ENCODE data around the gene MCRS1.

MCRS1 gene

GRCh38 chr12:49559011-49559675 is 8.8 kb downstream of the MCRS1 start:
- TF ChIP-seq EZH2phosphoT487 (IDR thresholded peaks at IDR 0.05; ENCODE audit: borderline replicate concordance, low read length) (no peak), CTCF (IDR thresholded peaks at IDR 0.05; ENCODE audit: low read depth, low read length, poor library complexity, severe bottlenecking) (no peak)
- peaks cover 57% of the 10 kb centered on the region for H3K36me3 ChIP-seq (ENCODE audit: control insufficient read depth, low read length)
- no peak overlapping the region for H3K4me2 ChIP-seq (ENCODE audit: low read length)
- no peaks in the 10 kb centered on the region for H3K9me2 ChIP-seq (replicated peaks; ENCODE audit: control insufficient read depth, low read length)
- H3K79me2 ChIP-seq (ENCODE audit: control insufficient read depth, low read length), result no peaks in the 10 kb centered on the region
- H3K27ac ChIP-seq (ENCODE audit: low read depth, low read length), result no peak overlapping the region
- H3K4me3 ChIP-seq (ENCODE audit: low read length), result no peak overlapping the region
- H4K20me1 ChIP-seq (ENCODE audit: control insufficient read depth, insufficient read depth, low read depth, low read length), result no peaks in the 10 kb centered on the region
- H3K27me3 ChIP-seq (ENCODE audit: control insufficient read depth, low read length), result no peaks in the 10 kb centered on the region
- no peaks in the 10 kb centered on the region for H3K4me1 ChIP-seq (ENCODE audit: control insufficient read depth, low read length)
- H3K9me3 ChIP-seq (ENCODE audit: control insufficient read depth, insufficient read depth, low read length), result no peaks in the 10 kb centered on the region
- H3F3A ChIP-seq (ENCODE audit: control insufficient read depth, insufficient read depth), result no peaks in the 10 kb centered on the region; the same call in 1 of the 2 replicates

GRCh38 chr12:49558526-49558925 is 9.4 kb downstream of the MCRS1 start:
- H4K20me1 ChIP-seq (ENCODE audit: control insufficient read depth, insufficient read depth, low read depth, low read length), result no peaks in the 10 kb centered on the region
- no peak overlapping the region for H3K4me3 ChIP-seq (ENCODE audit: low read length)
- H3K9me3 ChIP-seq (ENCODE audit: control insufficient read depth, insufficient read depth, low read length), result no peaks in the 10 kb centered on the region
- no peaks in the 10 kb centered on the region; the same call in 1 of the 2 replicates for H3F3A ChIP-seq (ENCODE audit: control insufficient read depth, insufficient read depth)
- H3K27me3 ChIP-seq (ENCODE audit: control insufficient read depth, low read length), result no peaks in the 10 kb centered on the region
- no peak overlapping the region for H3K4me2 ChIP-seq (ENCODE audit: low read length)
- H3K79me2 ChIP-seq (ENCODE audit: control insufficient read depth, low read length), result no peaks in the 10 kb centered on the region
- H3K27ac ChIP-seq (ENCODE audit: low read depth, low read length), result no peak overlapping the region
- no peak for TF ChIP-seq CTCF (IDR thresholded peaks at IDR 0.05; ENCODE audit: low read depth, low read length, poor library complexity, severe bottlenecking)
- no peak for TF ChIP-seq EZH2phosphoT487 (IDR thresholded peaks at IDR 0.05; ENCODE audit: borderline replicate concordance, low read length)
- peaks cover 51% of the 10 kb centered on the region for H3K36me3 ChIP-seq (ENCODE audit: control insufficient read depth, low read length)
- no peaks in the 10 kb centered on the region for H3K9me2 ChIP-seq (replicated peaks; ENCODE audit: control insufficient read depth, low read length)
- H3K4me1 ChIP-seq (ENCODE audit: control insufficient read depth, low read length), result no peaks in the 10 kb centered on the region; the same call in 1 of the 2 replicates

- H3K4me1 ChIP-seq (ENCODE audit: control insufficient read depth, low read length), result peaks cover 6% of the 10 kb centered on the region
Measured at GRCh38 chr12:49557917-49558215, 10.1 kb downstream of the MCRS1 start.

More at GRCh38 chr12:49557917-49558215, 10.1 kb downstream of the MCRS1 start:
- no peak overlapping the region for H3K4me2 ChIP-seq (ENCODE audit: low read length)
- H3K4me3 ChIP-seq (ENCODE audit: low read length), result no peak overlapping the region
- H4K20me1 ChIP-seq (ENCODE audit: control insufficient read depth, insufficient read depth, low read depth, low read length), result no peaks in the 10 kb centered on the region
- H3K9me2 ChIP-seq (replicated peaks; ENCODE audit: control insufficient read depth, low read length), result no peaks in the 10 kb centered on the region
- H3K79me2 ChIP-seq (ENCODE audit: control insufficient read depth, low read length), result no peaks in the 10 kb centered on the region
- H3K27me3 ChIP-seq (ENCODE audit: control insufficient read depth, low read length), result no peaks in the 10 kb centered on the region
- no peak for TF ChIP-seq EZH2phosphoT487 (IDR thresholded peaks at IDR 0.05; ENCODE audit: borderline replicate concordance, low read length)
- TF ChIP-seq CTCF (IDR thresholded peaks at IDR 0.05; ENCODE audit: low read depth, low read length, poor library complexity, severe bottlenecking), result peak; percentile 42
- H3K36me3 ChIP-seq (ENCODE audit: control insufficient read depth, low read length), result peaks cover 45% of the 10 kb centered on the region
- no peak overlapping the region for H3K27ac ChIP-seq (ENCODE audit: low read depth, low read length)
- no peaks in the 10 kb centered on the region for H3K9me3 ChIP-seq (ENCODE audit: control insufficient read depth, insufficient read depth, low read length)
- peaks cover 2% of the 10 kb centered on the region; the same call in 1 of the 2 replicates for H3F3A ChIP-seq (ENCODE audit: control insufficient read depth, insufficient read depth)

Measured in DOHH2 (cell line).